Astrocyte (in vitro differentiated cells and primary cell): ENCODE data around the gene PCCB. TPM values are rescaled to one million over a fixed set of nuclear protein-coding genes. Genes with fewer than 3 reads are reported as not detected.

Experiments
- DNase-seq: peaks from one replicate; pipeline ENCODE4 v3.0.0-alpha.2; 2010; ENCODE audit warnings: low read depth
- FAIRE-seq: peaks from 2 replicates; lab custom pipeline; 2011; peaks lifted over from hg19 to GRCh38; lab: Jason Lieb, UNC
- H2AFZ ChIP-seq: 2 replicates; pipeline ENCODE4 v1.6.0; 2012; ENCODE audit warnings: low read depth, low read length, inconsistent platforms
- H3K27ac ChIP-seq: 2 replicates; pipeline ENCODE4 v1.5.1; 2011; ENCODE audit warnings: low read depth, low read length, inconsistent platforms
- H3K27me3 ChIP-seq: 2 replicates; pipeline ENCODE4 v1.6.0; 2011; ENCODE audit warnings: low read length, inconsistent platforms; ENCODE audit not compliant: insufficient read depth
- H3K36me3 ChIP-seq: 2 replicates; pipeline ENCODE4 v1.5.1; 2011; ENCODE audit warnings: low read length, inconsistent platforms; ENCODE audit not compliant: insufficient read depth
- H3K4me1 ChIP-seq: 2 replicates; pipeline ENCODE4 v1.5.1; 2011; ENCODE audit warnings: low read length, inconsistent platforms; ENCODE audit not compliant: insufficient read depth
- H3K4me2 ChIP-seq: 2 replicates; pipeline ENCODE4 v1.6.0; 2012; ENCODE audit warnings: low read length, inconsistent platforms
- H3K4me3 ChIP-seq: 2 replicates; pipeline ENCODE4 v1.5.1; 2011; ENCODE audit warnings: low read depth, mild to moderate bottlenecking, low read length, inconsistent platforms; ENCODE audit not compliant: insufficient read depth
- H3K79me2 ChIP-seq: 2 replicates; pipeline ENCODE4 v1.6.0; 2012; ENCODE audit warnings: mild to moderate bottlenecking, low read length, inconsistent platforms; ENCODE audit not compliant: insufficient read depth
- H3K9ac ChIP-seq: 2 replicates; pipeline ENCODE4 v1.6.0; 2012; ENCODE audit warnings: mild to moderate bottlenecking, low read length, inconsistent platforms
- H3K9me3 ChIP-seq: 2 replicates; pipeline ENCODE4 v1.5.1; 2012; ENCODE audit warnings: low read depth, mild to moderate bottlenecking, low read length, inconsistent platforms; ENCODE audit not compliant: insufficient read depth
- H4K20me1 ChIP-seq: 2 replicates; pipeline ENCODE4 v1.6.0; 2012; ENCODE audit warnings: low read length, inconsistent platforms; ENCODE audit not compliant: insufficient read depth
- H3K27ac Mint-ChIP-seq: one replicate; pipeline ENCODE4 v1.8.0; 2021; ENCODE audit warnings: mild to moderate bottlenecking, mixed read lengths; ENCODE audit not compliant: unreplicated experiment
- H3K27me3 Mint-ChIP-seq: one replicate; pipeline ENCODE4 v1.8.0; 2021; ENCODE audit warnings: low read depth, mixed read lengths; ENCODE audit not compliant: unreplicated experiment
- H3K36me3 Mint-ChIP-seq: one replicate; pipeline ENCODE4 v1.8.0; 2021; ENCODE audit warnings: low read depth, mixed read lengths; ENCODE audit not compliant: unreplicated experiment
- H3K4me1 Mint-ChIP-seq: one replicate; pipeline ENCODE4 v1.8.0; 2021; ENCODE audit warnings: low read depth, mixed read lengths; ENCODE audit not compliant: unreplicated experiment
- H3K4me3 Mint-ChIP-seq: one replicate; pipeline ENCODE4 v1.8.0; 2021; ENCODE audit warnings: mild to moderate bottlenecking, moderate library complexity, mixed read lengths; ENCODE audit not compliant: unreplicated experiment
- H3K9me3 Mint-ChIP-seq: one replicate; pipeline ENCODE4 v1.8.0; 2021; ENCODE audit warnings: mild to moderate bottlenecking, mixed read lengths; ENCODE audit not compliant: unreplicated experiment
- EZH2 ChIP-seq: IDR thresholded peaks from 2 replicates; pipeline ENCODE4 v1.6.1; 2012; ENCODE audit warnings: mild to moderate bottlenecking, low read length, inconsistent platforms; ENCODE audit not compliant: insufficient read depth
- total RNA-seq: library from RNA; stranded (reverse); gene quantifications from 2 replicates; pipeline ENCODE4 v1.2.1, GENCODE V29; 2021
- TF ChIP-seq, protein P1 (sequence below): IDR thresholded peaks from 2 replicates; pipeline ENCODE4 v1.5.1; 2011; ENCODE audit warnings: low read depth, mild to moderate bottlenecking, inconsistent platforms, low read length, moderate library complexity; ENCODE audit not compliant: insufficient read depth

The PCCB gene
- total RNA-seq, 1 donor from 2014 or later: 41.3 TPM

DNA sequence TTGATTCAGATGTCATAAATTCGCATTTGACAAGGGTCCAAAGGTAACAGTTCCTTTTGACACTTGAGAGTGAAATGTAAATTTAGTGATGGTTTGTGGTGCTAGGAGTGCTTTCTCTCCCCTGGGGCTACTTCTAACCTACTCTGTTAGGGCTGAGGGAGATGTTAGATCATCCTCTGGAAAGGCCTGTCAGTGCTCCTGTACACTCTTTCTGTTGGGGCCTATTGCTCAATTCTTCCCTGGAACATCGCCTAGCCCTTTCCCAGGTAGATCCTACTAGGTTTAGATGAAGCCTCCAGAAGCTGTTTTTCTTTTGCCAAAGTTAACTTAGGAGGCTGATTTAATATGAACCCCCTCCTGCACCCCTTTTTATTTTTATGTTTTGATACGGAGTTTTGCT is 1.4 kb downstream of the PCCB start:
- no peak for FAIRE-seq
- Histone ChIP-seq H3K9ac (peak overlapping the region; percentile 85), H3K4me3 (no peak overlapping the region)

DNA sequence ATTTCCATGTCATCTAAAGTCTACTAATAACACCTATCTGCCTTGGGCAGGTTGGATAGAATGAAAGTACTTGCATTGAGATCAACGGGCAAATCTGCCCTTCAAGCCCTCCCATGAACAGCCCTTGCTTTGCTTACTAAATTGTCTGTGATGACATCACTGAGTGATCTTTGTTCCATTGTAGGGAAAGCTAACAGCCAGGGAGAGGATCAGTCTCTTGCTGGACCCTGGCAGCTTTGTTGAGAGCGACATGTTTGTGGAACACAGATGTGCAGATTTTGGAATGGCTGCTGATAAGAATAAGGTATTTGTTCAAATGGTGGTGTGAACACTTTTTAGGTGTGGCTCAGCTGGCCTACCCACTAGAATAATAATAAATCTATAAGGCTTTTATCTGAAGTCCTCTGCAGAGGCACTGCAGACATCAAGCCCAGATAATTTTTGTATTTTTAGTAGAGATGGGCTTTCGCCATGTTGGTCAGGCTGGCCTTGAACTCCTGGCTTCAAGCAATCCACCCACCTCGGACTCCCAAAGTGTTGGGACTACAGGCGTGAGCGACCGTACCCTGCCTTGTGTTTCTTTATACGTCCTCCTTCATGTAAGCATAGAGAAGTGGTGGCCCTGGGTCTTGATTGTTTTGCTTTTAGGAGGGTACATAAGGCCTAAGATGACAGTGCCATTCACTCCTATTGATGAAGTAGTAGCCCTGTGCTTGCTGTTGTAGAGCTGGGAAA is 5.7 kb downstream of the PCCB start:
- H3K27ac Mint-ChIP-seq: no peak overlapping the region
- H3K4me3 Mint-ChIP-seq: no peak overlapping the region
- peaks cover 2% of the 10 kb centered on the region for H3K9me3 Mint-ChIP-seq

More for the DNA sequence above, 1.4 kb downstream of the PCCB start:
- no peaks in the 10 kb centered on the region for H3K27me3 Mint-ChIP-seq
- H3K36me3 ChIP-seq: peaks cover under 1% of the 10 kb centered on the region
- H3K27ac ChIP-seq: no peak overlapping the region
- peak overlapping the region; percentile 95 for H3K4me2 ChIP-seq
- peaks cover 19% of the 10 kb centered on the region for H3K79me2 ChIP-seq
- no peak overlapping the region for H2AFZ ChIP-seq
- no peak for DNase-seq
- peaks cover 11% of the 10 kb centered on the region for H3K4me1 ChIP-seq
- no peaks in the 10 kb centered on the region for H3K9me3 ChIP-seq
- no peaks in the 10 kb centered on the region for H4K20me1 ChIP-seq
- H3K4me3 Mint-ChIP-seq: peak overlapping the region; percentile 92
- TF ChIP-seq EZH2: no peak
- TF ChIP-seq, protein P1, sequence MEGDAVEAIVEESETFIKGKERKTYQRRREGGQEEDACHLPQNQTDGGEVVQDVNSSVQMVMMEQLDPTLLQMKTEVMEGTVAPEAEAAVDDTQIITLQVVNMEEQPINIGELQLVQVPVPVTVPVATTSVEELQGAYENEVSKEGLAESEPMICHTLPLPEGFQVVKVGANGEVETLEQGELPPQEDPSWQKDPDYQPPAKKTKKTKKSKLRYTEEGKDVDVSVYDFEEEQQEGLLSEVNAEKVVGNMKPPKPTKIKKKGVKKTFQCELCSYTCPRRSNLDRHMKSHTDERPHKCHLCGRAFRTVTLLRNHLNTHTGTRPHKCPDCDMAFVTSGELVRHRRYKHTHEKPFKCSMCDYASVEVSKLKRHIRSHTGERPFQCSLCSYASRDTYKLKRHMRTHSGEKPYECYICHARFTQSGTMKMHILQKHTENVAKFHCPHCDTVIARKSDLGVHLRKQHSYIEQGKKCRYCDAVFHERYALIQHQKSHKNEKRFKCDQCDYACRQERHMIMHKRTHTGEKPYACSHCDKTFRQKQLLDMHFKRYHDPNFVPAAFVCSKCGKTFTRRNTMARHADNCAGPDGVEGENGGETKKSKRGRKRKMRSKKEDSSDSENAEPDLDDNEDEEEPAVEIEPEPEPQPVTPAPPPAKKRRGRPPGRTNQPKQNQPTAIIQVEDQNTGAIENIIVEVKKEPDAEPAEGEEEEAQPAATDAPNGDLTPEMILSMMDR: no peak
- H3K9me3 Mint-ChIP-seq: peaks cover 2% of the 10 kb centered on the region
- H3K4me1 Mint-ChIP-seq: peaks cover 5% of the 10 kb centered on the region
- peaks cover 6% of the 10 kb centered on the region for H3K36me3 Mint-ChIP-seq
- no peak overlapping the region for H3K27ac Mint-ChIP-seq
- no peaks in the 10 kb centered on the region for H3K27me3 ChIP-seq

More for the DNA sequence above, 5.7 kb downstream of the PCCB start:
- Histone ChIP-seq H3K79me2 (peaks cover 19% of the 10 kb centered on the region), H3K27me3 (no peaks in the 10 kb centered on the region), H4K20me1 (no peaks in the 10 kb centered on the region), H2AFZ (no peak overlapping the region), H3K4me2 (no peak overlapping the region), H3K36me3 (peaks cover 6% of the 10 kb centered on the region), H3K4me3 (no peak overlapping the region), H3K27ac (no peak overlapping the region), H3K9me3 (no peaks in the 10 kb centered on the region), H3K9ac (no peak overlapping the region), H3K4me1 (peaks cover 8% of the 10 kb centered on the region)
- DNase-seq (no peak), FAIRE-seq (no peak)
- Mint-ChIP-seq H3K4me1 (peaks cover 5% of the 10 kb centered on the region), H3K36me3 (peaks cover 10% of the 10 kb centered on the region), H3K27me3 (no peaks in the 10 kb centered on the region)
- no peak for TF ChIP-seq EZH2
- TF ChIP-seq, protein P1: no peak
